ENCODE results near the gene ERI3.

ERI3 gene

DNA sequence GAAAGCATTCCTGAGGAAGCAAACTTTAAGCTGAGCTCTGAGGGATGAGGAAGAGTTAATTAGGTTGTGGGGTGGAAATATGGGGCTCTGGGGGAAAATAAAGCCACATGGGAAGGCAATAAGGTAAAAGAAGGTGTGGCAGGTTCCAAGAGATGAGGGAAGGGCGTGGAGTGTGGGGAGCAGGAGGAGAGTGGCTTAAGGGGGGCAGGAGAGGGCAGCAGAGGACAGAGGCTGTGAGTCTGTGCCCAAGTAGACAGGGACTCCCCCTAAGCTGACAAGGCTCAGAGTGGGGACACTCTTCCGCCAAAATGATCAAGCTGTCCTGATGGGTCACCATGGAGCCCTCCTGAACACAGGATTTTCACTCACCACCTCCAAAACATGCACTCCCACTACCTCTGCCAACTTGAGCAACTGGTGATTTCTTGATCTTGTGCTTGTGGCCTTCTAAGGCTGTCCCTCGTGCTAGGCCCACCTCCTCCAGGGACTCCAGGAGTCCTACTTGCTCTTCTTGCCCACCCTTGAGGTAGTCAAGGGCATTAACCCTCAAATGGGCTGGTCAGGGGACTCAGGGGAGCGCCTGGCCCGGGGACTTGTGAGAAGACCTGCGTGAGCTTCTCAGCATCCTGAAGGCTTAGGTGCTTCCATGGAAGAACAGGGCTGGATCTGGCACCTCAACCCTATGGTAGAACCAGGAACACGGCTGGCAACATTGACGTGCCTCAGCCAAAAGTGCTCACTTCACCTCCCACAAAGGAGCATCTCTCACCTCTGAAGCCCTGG lies 118.4 kb downstream of the ERI3 start:
- DNase-seq (ENCODE audit: low read depth, low spot score) = no peak
- no CpG with 5 or more reads among the region's 8 CpGs for WGBS (ENCODE audit: insufficient coverage, insufficient read length)
- H3K27ac ChIP-seq (ENCODE audit: low read length) = no peak overlapping the region

DNA sequence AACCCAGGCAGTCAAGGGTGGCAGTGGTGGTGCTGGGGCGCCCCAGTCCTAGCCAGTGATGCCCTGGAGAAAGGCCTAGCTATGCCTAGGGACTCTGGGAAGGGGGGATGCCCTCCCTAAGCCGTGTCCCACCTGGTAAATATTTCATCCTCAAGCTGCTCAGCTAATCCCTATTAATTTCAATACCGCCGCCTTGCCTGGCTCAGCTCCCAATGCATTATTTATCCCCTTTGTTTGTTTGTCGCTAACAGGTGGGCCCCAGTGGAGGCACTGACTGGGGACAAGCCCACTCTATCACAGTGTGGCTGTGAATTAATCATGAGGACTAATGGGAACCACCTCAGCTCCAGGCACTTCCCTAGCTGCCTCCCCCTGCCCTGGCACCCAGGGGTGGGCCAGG lies 119.2 kb downstream of the ERI3 start:
- no peak for DNase-seq (ENCODE audit: low read depth, low spot score)
- Histone ChIP-seq H3K36me3 (ENCODE audit: control insufficient read depth, insufficient read depth, low read length) (no peaks in the 10 kb centered on the region), H3K9me3 (ENCODE audit: control insufficient read depth, insufficient read depth, low read length) (no peaks in the 10 kb centered on the region), H3K27ac (ENCODE audit: low read length) (no peak overlapping the region), H3K4me3 (ENCODE audit: low read length) (no peak overlapping the region), H3K27me3 (ENCODE audit: control insufficient read depth, insufficient read depth, low read length) (no peaks in the 10 kb centered on the region), H3K4me1 (ENCODE audit: control insufficient read depth, insufficient read depth, low read length) (peaks cover 9% of the 10 kb centered on the region)
- WGBS (ENCODE audit: insufficient coverage, insufficient read length) = no CpG with 5 or more reads among the region's 5 CpGs

More for the DNA sequence above, 118.4 kb downstream of the ERI3 start:
- Histone ChIP-seq H3K4me3 (ENCODE audit: low read length) (no peak overlapping the region), H3K36me3 (ENCODE audit: control insufficient read depth, insufficient read depth, low read length) (no peaks in the 10 kb centered on the region), H3K9me3 (ENCODE audit: control insufficient read depth, insufficient read depth, low read length) (no peaks in the 10 kb centered on the region), H3K27me3 (ENCODE audit: control insufficient read depth, insufficient read depth, low read length) (no peaks in the 10 kb centered on the region), H3K4me1 (ENCODE audit: control insufficient read depth, insufficient read depth, low read length) (peaks cover 9% of the 10 kb centered on the region)

DNA sequence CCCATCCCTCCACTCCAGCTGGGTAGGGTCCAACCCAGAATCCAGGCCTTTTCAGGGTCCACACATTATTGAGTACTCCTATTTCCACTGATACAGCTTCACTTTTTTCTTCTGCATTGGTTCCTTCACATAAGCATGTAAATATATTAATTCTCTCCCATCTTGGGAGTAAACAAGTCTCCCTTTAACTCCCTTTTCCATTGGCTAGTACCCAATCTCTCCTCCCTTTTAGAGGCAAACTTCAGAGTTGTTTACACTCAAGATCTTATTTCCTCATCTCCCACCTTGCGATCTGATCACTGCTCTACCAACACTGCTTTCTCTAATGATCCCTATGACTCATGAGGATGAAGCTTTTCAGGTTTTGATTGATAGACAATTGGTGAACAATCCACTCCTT lies 121.5 kb downstream of the ERI3 start:
- no CpG with 5 or more reads among the region's 1 CpG for WGBS (ENCODE audit: insufficient coverage, insufficient read length)
- Histone ChIP-seq H3K4me1 (ENCODE audit: control insufficient read depth, insufficient read depth, low read length) (peaks cover 2% of the 10 kb centered on the region; the same call in 1 of the 2 replicates), H3K4me3 (ENCODE audit: low read length) (no peak overlapping the region), H3K27ac (ENCODE audit: low read length) (no peak overlapping the region), H3K27me3 (ENCODE audit: control insufficient read depth, insufficient read depth, low read length) (no peaks in the 10 kb centered on the region), H3K36me3 (ENCODE audit: control insufficient read depth, insufficient read depth, low read length) (no peaks in the 10 kb centered on the region), H3K9me3 (ENCODE audit: control insufficient read depth, insufficient read depth, low read length) (no peaks in the 10 kb centered on the region)
- no peak for DNase-seq (ENCODE audit: low read depth, low spot score)

DNA sequence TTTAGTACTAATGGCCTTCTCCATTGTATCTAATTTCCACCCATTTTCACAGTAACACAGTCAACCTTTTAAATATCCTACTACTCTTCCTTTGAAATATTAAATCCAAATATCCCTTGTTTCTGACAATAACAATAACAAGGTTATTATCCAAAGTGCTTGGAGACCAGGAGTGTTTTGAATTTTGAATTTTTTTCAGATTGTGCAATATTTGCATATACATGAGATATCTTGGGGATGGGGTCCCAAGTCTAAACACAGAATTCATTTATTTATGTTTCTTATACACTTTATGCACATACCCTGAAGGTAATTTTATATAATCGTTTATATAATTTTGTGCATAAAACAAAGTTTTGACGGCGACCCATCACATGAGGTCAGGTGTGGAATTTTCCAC lies 124.3 kb downstream of the ERI3 start:
- no peaks in the 10 kb centered on the region for H3K36me3 ChIP-seq (ENCODE audit: control insufficient read depth, insufficient read depth, low read length)
- no peaks in the 10 kb centered on the region for H3K4me1 ChIP-seq (ENCODE audit: control insufficient read depth, insufficient read depth, low read length)
- DNase-seq (ENCODE audit: low read depth, low spot score) = no peak
- no peak overlapping the region for H3K4me3 ChIP-seq (ENCODE audit: low read length)
- no peaks in the 10 kb centered on the region for H3K27me3 ChIP-seq (ENCODE audit: control insufficient read depth, insufficient read depth, low read length)
- H3K27ac ChIP-seq (ENCODE audit: low read length) = no peak overlapping the region
- WGBS (ENCODE audit: insufficient coverage, insufficient read length) = no CpG with 5 or more reads among the region's 3 CpGs
- no peaks in the 10 kb centered on the region for H3K9me3 ChIP-seq (ENCODE audit: control insufficient read depth, insufficient read depth, low read length)

DNA sequence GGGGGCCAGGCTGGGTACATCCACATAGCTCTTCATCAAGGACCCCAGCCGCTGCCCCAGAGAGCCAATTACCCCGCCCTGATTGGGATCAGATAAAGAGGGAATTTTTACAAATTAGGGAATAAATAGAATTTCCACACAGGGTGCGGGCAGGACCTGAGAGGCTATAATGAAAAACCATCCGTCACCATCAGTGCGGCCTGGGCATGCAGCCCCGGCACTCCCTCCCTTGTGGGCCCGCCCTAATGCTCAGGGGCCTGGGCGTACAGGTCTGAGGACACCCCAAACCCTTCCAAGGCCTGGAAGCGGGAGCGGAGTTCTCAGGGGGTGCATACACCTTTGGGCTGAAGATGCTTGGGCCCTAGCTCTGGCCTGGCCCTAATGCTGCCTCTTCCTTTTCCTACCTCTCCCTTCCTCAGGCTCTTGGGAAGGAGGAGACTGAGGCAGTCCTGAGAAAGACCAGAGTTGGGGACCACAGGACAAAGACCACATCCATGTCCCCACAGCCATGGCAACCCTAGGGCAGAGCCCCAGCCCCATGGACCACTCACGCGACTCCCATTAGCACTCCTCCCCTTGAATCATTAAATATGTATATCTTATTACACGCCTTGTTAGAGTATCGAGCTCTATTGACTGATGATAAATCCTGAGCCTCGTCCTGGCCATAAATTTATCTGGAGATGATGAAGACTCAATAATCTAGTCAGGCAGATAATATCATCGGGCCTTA lies 125.5 kb downstream of the ERI3 start:
- no peak overlapping the region for H3K4me3 ChIP-seq (ENCODE audit: low read length)
- no peaks in the 10 kb centered on the region for H3K9me3 ChIP-seq (ENCODE audit: control insufficient read depth, insufficient read depth, low read length)
- no peaks in the 10 kb centered on the region for H3K36me3 ChIP-seq (ENCODE audit: control insufficient read depth, insufficient read depth, low read length)
- no peak overlapping the region for H3K27ac ChIP-seq (ENCODE audit: low read length)
- no peaks in the 10 kb centered on the region for H3K4me1 ChIP-seq (ENCODE audit: control insufficient read depth, insufficient read depth, low read length)
- no peak for DNase-seq (ENCODE audit: low read depth, low spot score)
- no CpG with 5 or more reads among the region's 16 CpGs for whole genome bisulfite sequencing (ENCODE audit: insufficient coverage, insufficient read length)
- no peaks in the 10 kb centered on the region for H3K27me3 ChIP-seq (ENCODE audit: control insufficient read depth, insufficient read depth, low read length)

DNA sequence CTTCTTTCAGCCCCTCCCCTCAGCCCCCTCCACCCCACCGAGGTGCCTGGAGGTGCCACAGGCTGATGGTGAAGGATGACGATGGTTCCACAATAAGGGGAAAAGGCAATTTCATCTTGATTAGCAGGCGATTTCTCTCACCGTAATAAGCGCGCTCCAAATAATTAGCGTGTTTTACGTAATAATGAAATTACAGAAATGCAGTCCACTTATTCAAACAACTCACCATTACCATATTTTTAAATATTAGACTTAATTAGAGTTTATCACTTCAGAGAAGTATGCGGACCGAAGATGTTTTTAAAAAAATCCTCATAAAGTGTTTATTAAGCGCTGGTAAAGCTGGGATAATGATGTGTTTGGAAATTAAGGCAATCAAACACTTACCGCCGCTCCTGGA lies 126.8 kb downstream of the ERI3 start:
- Histone ChIP-seq H3K9me3 (ENCODE audit: control insufficient read depth, insufficient read depth, low read length) (no peaks in the 10 kb centered on the region), H3K4me3 (ENCODE audit: low read length) (no peak overlapping the region), H3K36me3 (ENCODE audit: control insufficient read depth, insufficient read depth, low read length) (no peaks in the 10 kb centered on the region), H3K27ac (ENCODE audit: low read length) (no peak overlapping the region), H3K4me1 (ENCODE audit: control insufficient read depth, insufficient read depth, low read length) (no peaks in the 10 kb centered on the region), H3K27me3 (ENCODE audit: control insufficient read depth, insufficient read depth, low read length) (no peaks in the 10 kb centered on the region)
- DNase-seq (ENCODE audit: low read depth, low spot score) = no peak
- WGBS (ENCODE audit: insufficient coverage, insufficient read length) = 100% methylated on average over 3 of the region's 13 CpGs

DNA sequence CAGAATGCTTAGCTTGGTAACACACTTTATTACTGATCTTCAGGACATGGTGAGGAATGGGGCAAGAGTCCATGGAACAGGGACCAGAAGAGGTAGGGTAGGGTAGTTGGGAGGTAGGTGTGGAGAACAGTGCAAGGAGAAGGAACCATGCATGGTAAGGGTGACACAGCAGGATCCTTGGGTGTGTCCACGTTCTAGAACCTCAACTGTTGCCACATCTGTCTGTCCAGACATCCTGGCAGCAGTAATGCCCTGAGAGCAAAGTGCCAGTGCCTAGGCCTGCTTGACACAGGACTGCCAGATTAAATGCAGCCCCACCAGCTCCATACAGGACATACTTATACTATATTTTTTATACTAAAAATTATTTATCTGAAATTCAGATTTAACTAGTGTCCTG lies 127.8 kb downstream of the ERI3 start:
- Histone ChIP-seq H3K27me3 (ENCODE audit: control insufficient read depth, insufficient read depth, low read length) (no peaks in the 10 kb centered on the region), H3K36me3 (ENCODE audit: control insufficient read depth, insufficient read depth, low read length) (no peaks in the 10 kb centered on the region), H3K4me1 (ENCODE audit: control insufficient read depth, insufficient read depth, low read length) (no peaks in the 10 kb centered on the region), H3K4me3 (ENCODE audit: low read length) (no peak overlapping the region), H3K27ac (ENCODE audit: low read length) (no peak overlapping the region), H3K9me3 (ENCODE audit: control insufficient read depth, insufficient read depth, low read length) (no peaks in the 10 kb centered on the region)
- WGBS (ENCODE audit: insufficient coverage, insufficient read length) = no CpG with 5 or more reads among the region's 1 CpG
- DNase-seq (ENCODE audit: low read depth, low spot score) = no peak

DNA sequence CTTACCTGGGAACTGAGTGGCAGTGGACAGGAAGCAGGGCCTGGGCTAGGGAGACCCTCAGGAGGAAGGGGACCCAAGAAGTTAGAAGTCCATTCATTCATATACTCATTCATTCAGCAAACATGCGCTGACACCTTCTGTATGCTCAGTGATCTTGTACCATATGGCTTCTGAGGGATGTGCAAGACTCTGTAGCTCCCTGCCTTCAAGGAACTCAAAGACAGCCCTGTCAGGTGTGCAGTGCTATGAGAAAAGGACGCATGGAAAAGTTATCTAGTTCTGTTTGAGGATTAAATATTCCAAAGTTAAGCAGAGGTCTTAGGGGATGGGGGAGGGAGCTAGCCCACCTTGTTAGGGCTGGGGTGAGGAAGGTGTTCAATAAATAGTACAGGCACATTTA lies 129.3 kb downstream of the ERI3 start:
- no peak overlapping the region for H3K27ac ChIP-seq (ENCODE audit: low read length)
- no peaks in the 10 kb centered on the region for H3K27me3 ChIP-seq (ENCODE audit: control insufficient read depth, insufficient read depth, low read length)
- H3K4me1 ChIP-seq (ENCODE audit: control insufficient read depth, insufficient read depth, low read length) = no peaks in the 10 kb centered on the region
- H3K36me3 ChIP-seq (ENCODE audit: control insufficient read depth, insufficient read depth, low read length) = peaks cover 6% of the 10 kb centered on the region; the same call in 1 of the 2 replicates
- DNase-seq (ENCODE audit: low read depth, low spot score) = no peak
- H3K9me3 ChIP-seq (ENCODE audit: control insufficient read depth, insufficient read depth, low read length) = no peaks in the 10 kb centered on the region
- WGBS (ENCODE audit: insufficient coverage, insufficient read length) = no CpG with 5 or more reads among the region's 2 CpGs
- H3K4me3 ChIP-seq (ENCODE audit: low read length) = no peak overlapping the region

DNA sequence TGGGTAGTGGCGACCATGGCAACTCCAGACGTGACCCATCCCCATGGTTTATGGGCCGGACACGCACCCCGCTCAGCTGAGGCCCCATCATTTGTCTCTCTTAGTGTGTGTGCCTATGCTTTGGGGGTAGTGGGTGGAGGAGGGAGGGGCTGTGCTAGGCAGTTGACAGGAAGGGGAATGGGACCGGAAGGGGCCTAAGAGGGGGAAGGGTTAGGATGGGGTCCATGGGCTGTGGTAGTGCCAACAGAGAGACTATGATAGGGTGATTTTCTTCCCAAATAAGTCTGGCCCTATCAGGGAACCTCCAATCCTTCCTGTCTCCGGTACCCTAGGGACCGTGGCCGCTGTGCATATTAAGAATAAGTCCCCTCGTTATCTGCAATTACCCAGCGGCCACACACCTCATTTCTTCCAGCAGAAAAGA lies 131.9 kb downstream of the ERI3 start:
- peaks cover 30% of the 10 kb centered on the region for H3K36me3 ChIP-seq (ENCODE audit: control insufficient read depth, insufficient read depth, low read length)
- DNase-seq (ENCODE audit: low read depth, low spot score) = no peak
- no peaks in the 10 kb centered on the region for H3K4me1 ChIP-seq (ENCODE audit: control insufficient read depth, insufficient read depth, low read length)
- no peaks in the 10 kb centered on the region for H3K27me3 ChIP-seq (ENCODE audit: control insufficient read depth, insufficient read depth, low read length)
- no peak overlapping the region for H3K4me3 ChIP-seq (ENCODE audit: low read length)
- no CpG with 5 or more reads among the region's 11 CpGs for WGBS (ENCODE audit: insufficient coverage, insufficient read length)
- no peaks in the 10 kb centered on the region for H3K9me3 ChIP-seq (ENCODE audit: control insufficient read depth, insufficient read depth, low read length)
- no peak overlapping the region for H3K27ac ChIP-seq (ENCODE audit: low read length)

DNA sequence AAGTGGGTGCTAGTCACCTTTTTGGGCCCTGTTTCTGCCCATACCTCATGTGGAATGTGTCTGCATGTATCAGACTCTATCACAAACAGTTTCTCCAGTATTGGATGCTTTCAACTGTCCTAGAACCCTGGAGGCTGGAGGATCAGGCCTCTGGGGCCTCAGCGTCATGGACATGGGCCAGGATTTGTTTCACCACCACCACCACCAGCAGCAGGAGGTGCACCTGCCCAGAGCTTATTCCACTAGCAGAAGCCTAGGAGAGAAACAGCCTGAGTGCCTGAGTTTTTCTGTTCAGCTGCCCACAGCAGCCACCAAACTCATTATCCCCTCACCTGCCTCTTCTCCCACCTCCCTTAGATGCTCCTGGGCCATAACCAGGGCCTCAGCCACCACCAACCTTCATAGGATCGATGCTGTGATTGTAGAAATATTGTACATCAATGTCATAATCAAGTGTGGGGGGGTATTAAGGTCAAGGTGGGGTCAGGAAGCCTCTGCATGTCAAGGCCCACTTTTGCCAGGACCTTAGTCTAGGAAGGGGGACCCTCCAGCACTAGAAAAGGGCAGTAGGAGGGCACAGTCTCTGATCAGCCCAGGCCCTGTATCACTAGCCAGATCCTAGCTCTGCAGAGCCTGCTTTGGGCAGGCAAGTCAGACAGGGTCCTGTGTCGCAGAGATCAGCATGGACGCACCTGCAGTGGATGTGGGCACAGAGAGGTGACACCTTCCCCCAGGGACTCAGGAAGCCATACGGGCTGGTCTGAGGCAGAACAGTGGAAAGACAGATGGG lies 132.5 kb downstream of the ERI3 start:
- DNase-seq (ENCODE audit: low read depth, low spot score) = no peak
- peaks cover 32% of the 10 kb centered on the region for H3K36me3 ChIP-seq (ENCODE audit: control insufficient read depth, insufficient read depth, low read length)
- no peak overlapping the region for H3K4me3 ChIP-seq (ENCODE audit: low read length)
- H3K27ac ChIP-seq (ENCODE audit: low read length) = no peak overlapping the region
- H3K27me3 ChIP-seq (ENCODE audit: control insufficient read depth, insufficient read depth, low read length) = no peaks in the 10 kb centered on the region
- no CpG with 5 or more reads among the region's 5 CpGs for WGBS (ENCODE audit: insufficient coverage, insufficient read length)
- no peaks in the 10 kb centered on the region for H3K9me3 ChIP-seq (ENCODE audit: control insufficient read depth, insufficient read depth, low read length)
- H3K4me1 ChIP-seq (ENCODE audit: control insufficient read depth, insufficient read depth, low read length) = no peaks in the 10 kb centered on the region

Data from iPS DF 6.9 (cell line).